Adrenal gland (tissue), 5 donors: ENCODE data around the gene SFXN5.

ENCODE experiments used
- CTCF ChIP-seq, 6 experiments: fragments of 450-650 bp in 4 of 6; fragments of 200-600 bp in 2 of 6; sonication (generic) in 1 of 6; IDR thresholded peaks; 1 replicate in 5 of 6; 2 replicates in 1 of 6; pipeline versions ENCODE4 v1.5.1 to v1.8.0; 2016 to 2021; ENCODE audit warnings: antibody characterized with exemption in 6 of 6, mild to moderate bottlenecking in 2 of 6, moderate library complexity in 1 of 6
- POLR2A ChIP-seq, 2 donors: fragments of 450-650 bp; IDR thresholded peaks; one replicate each; pipeline ENCODE4 v1.6.1; 2017; ENCODE audit warnings: antibody characterized with exemption in 2 of 2, mild to moderate bottlenecking in 2 of 2, moderate library complexity in 1 of 2
- donor health status: DM: no; HTN: no; CAD: no.

- TF ChIP-seq CTCF (IDR thresholded peaks at IDR 0.05) (no peak), POLR2A (IDR thresholded peaks at IDR 0.05) (no peak)
Observed at GRCh38 chr2:72917877-72918553, 153.5 kb downstream of the SFXN5 start.
